GM18526 (cell line): ENCODE measurements around the gene NGEF.

Experiments used
- POLR2A ChIP-seq: IDR thresholded peaks from 3 replicates; pipeline ENCODE4 v1.6.1; 2011; ENCODE audit not compliant: insufficient read length; ENCODE audit errors: extremely low read depth

NGEF gene

GRCh38 chr2:232835687-232836208, 177.3 kb downstream of the NGEF start:
- TF ChIP-seq POLR2A, result no peak

GRCh38 chr2:232833830-232834229, 179.2 kb downstream of the NGEF start:
- no peak for TF ChIP-seq POLR2A

GRCh38 chr2:232831496-232831895, 181.6 kb downstream of the NGEF start:
- TF ChIP-seq POLR2A, result no peak

- no peak for TF ChIP-seq POLR2A
Observed at GRCh38 chr2:232829988-232830387, 183.1 kb downstream of the NGEF start.
